Keratinocyte (primary cell): ENCODE measurements around the gene KDSR. TPM values are rescaled to one million over a fixed set of nuclear protein-coding genes. Genes with fewer than 3 reads are reported as not detected.

Experiments
- DNase-seq: peaks from one replicate; pipeline ENCODE4 v3.0.0-alpha.2; 2011; ENCODE audit warnings: low read depth, missing footprints, low spot score
- FAIRE-seq: peaks from 2 replicates; lab custom pipeline; 2011; peaks lifted over from hg19 to GRCh38; lab: Jason Lieb, UNC
- H2AFZ ChIP-seq: 2 replicates; pipeline ENCODE4 v1.6.0; 2012; ENCODE audit warnings: low read length, control low read depth, inconsistent platforms; ENCODE audit not compliant: control insufficient read depth
- H3K27ac ChIP-seq: 2 replicates; pipeline ENCODE4 v1.5.1; 2011; ENCODE audit warnings: low read length; ENCODE audit not compliant: control insufficient read depth, insufficient read depth
- H3K27me3 ChIP-seq: 3 replicates; pipeline ENCODE4 v1.6.0; 2011; ENCODE audit warnings: low read length; ENCODE audit not compliant: control insufficient read depth, insufficient read depth; ENCODE audit errors: extremely low read depth
- H3K36me3 ChIP-seq, 2 experiments: 2 replicates in 1 of 2; 3 replicates in 1 of 2; pipeline ENCODE4 v1.5.1; 2011; ENCODE audit warnings: low read length in 2 of 2, mild to moderate bottlenecking in 1 of 2; ENCODE audit not compliant: control insufficient read depth in 2 of 2, insufficient read depth in 2 of 2; ENCODE audit errors: extremely low read depth in 1 of 2
- H3K4me1 ChIP-seq: 3 replicates; pipeline ENCODE4 v1.5.1; 2011; ENCODE audit warnings: low read length; ENCODE audit not compliant: control insufficient read depth, insufficient read depth; ENCODE audit errors: extremely low read depth
- H3K4me2 ChIP-seq: 3 replicates; pipeline ENCODE4 v1.6.0; 2011; ENCODE audit warnings: low read depth, low read length; ENCODE audit not compliant: control insufficient read depth, insufficient read depth; ENCODE audit errors: extremely low read depth
- H3K4me3 ChIP-seq, 3 experiments: fragments of 200-600 bp in 1 of 3; sonication (generic) in 1 of 3; 2 replicates in 2 of 3; 3 replicates in 1 of 3; pipeline ENCODE4 v1.5.1; 2011 to 2016; ENCODE audit warnings: low read length in 3 of 3, mild to moderate bottlenecking in 3 of 3, control low read depth in 2 of 3, inconsistent platforms in 1 of 3, low read depth in 1 of 3, mixed read lengths in 1 of 3, mixed run types in 1 of 3, moderate library complexity in 1 of 3; ENCODE audit not compliant: control insufficient read depth in 2 of 3, insufficient read depth in 2 of 3; ENCODE audit errors: extremely low read depth in 1 of 3
- H3K79me2 ChIP-seq: 2 replicates; pipeline ENCODE4 v1.6.0; 2012; ENCODE audit warnings: low read length; ENCODE audit not compliant: control insufficient read depth, insufficient read depth
- H3K9ac ChIP-seq: 3 replicates; pipeline ENCODE4 v1.6.0; 2011; ENCODE audit warnings: low read length; ENCODE audit not compliant: control insufficient read depth, insufficient read depth; ENCODE audit errors: extremely low read depth
- H3K9me1 ChIP-seq: 3 replicates; pipeline ENCODE4 v1.6.0; 2011; ENCODE audit warnings: low read length; ENCODE audit not compliant: control insufficient read depth, insufficient read depth; ENCODE audit errors: extremely low read depth
- H3K9me3 ChIP-seq: 2 replicates; pipeline ENCODE4 v1.5.1; 2012; ENCODE audit warnings: low read depth, low read length; ENCODE audit not compliant: control insufficient read depth
- H4K20me1 ChIP-seq: 3 replicates; pipeline ENCODE4 v1.6.0; 2011; ENCODE audit warnings: low read length; ENCODE audit not compliant: control insufficient read depth, insufficient read depth; ENCODE audit errors: extremely low read depth
- CTCF ChIP-seq, 3 experiments: IDR thresholded peaks in 1 of 3; conservative IDR thresholded peaks in 1 of 3; optimal IDR thresholded peaks in 1 of 3; 2 replicates in 2 of 3; 3 replicates in 1 of 3; pipeline versions ENCODE3 to v1.5.1; 2011; ENCODE audit warnings: low read length in 3 of 3, mild to moderate bottlenecking in 3 of 3, moderate library complexity in 2 of 3, control low read depth in 1 of 3, inconsistent platforms in 1 of 3; ENCODE audit not compliant: insufficient read depth in 2 of 3; ENCODE audit errors: extremely low read depth in 1 of 3
- EZH2 ChIP-seq: IDR thresholded peaks from one replicate; pipeline ENCODE4 v1.6.1; 2012; ENCODE audit warnings: inconsistent platforms, mild to moderate bottlenecking, low read length, moderate library complexity
- dilution Hi-C: fragments of 300-500 bp; cut with MboI; formaldehyde crosslinking; loops from one replicate; pipeline ENCODE4 v1.7.0; 2020; ENCODE audit warnings: low sequenced_read_pairs; ENCODE audit not compliant: extremely low pct_ligation_motif_present
- polyA plus RNA-seq, 5 experiments: library from polyadenylated mRNA; depleted of rRNA in 3 of 5; stranded (reverse) in 3 of 5; stranded (forward) in 1 of 5; unstranded in 1 of 5; fragments of >200 nt; gene quantifications; 1 replicate in 1 of 5; 2 replicates in 3 of 5; 3 replicates in 1 of 5; pipeline versions ENCODE4 v1.2.1 to v1.2.3, GENCODE V29; 2011 to 2012; ENCODE audit warnings: missing spikeins in 2 of 5, low read depth in 1 of 5, low replicate concordance in 1 of 5

The KDSR gene
- polyA plus RNA-seq, 1 donor (not counting 4 experiments of a cell fraction or from before 2014, with no cell fraction given) = 68.6 TPM

- FAIRE-seq (no peak), DNase-seq (no peak)
- Histone ChIP-seq H3K27ac (no peak overlapping the region), H3K9ac (no peak overlapping the region), H3K9me3 (no peaks in the 10 kb centered on the region), H3K36me3 (no peaks in the 10 kb centered on the region), H4K20me1 (no peaks in the 10 kb centered on the region), H2AFZ (no peak overlapping the region), H3K9me1 (no peaks in the 10 kb centered on the region), H3K4me2 (no peak overlapping the region), H3K4me1 (peaks cover 15% of the 10 kb centered on the region), H3K27me3 (peaks cover 10% of the 10 kb centered on the region), H3K4me3 (no peak overlapping the region), H3K79me2 (no peaks in the 10 kb centered on the region)
- dilution Hi-C loops = loop anchor here (25.0 kb wide), 1 partner anchor 305 kb away; no protein-coding TSS in a partner anchor
- no peak for TF ChIP-seq EZH2
These were observed 50.1 kb downstream of the KDSR start for GRCh38 chr18:63316612-63317555.

DNA sequence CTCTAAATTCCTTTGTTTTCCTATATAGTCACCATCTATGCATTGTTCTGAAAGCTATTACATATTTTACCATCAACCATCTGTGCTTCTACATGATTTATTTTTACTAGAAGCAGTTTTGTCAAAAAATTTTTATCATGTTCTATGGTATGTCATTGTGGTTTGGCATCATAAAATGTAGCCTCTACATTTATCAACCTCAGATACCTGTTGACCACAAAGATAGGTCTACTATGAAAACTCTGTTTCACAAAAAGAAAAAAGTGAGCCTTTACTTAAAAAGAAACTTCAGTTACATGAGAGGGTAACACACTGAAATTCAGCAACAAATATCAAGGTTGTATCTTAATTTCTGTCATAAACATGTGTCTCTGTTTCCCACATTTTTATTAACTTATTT, 51.1 kb downstream of the KDSR start:
- Histone ChIP-seq H3K27me3 (peaks cover 10% of the 10 kb centered on the region), H3K79me2 (no peaks in the 10 kb centered on the region), H4K20me1 (no peaks in the 10 kb centered on the region), H3K9me1 (no peaks in the 10 kb centered on the region), H3K4me1 (peaks cover 15% of the 10 kb centered on the region), H3K4me2 (no peak overlapping the region), H3K27ac (no peak overlapping the region), H2AFZ (no peak overlapping the region), H3K4me3 (no peak overlapping the region), H3K9ac (no peak overlapping the region), H3K36me3 (no peaks in the 10 kb centered on the region), H3K9me3 (no peaks in the 10 kb centered on the region)
- FAIRE-seq = no peak
- TF ChIP-seq EZH2 = no peak
- no peak for DNase-seq
- dilution Hi-C loops = loop anchor here (25.0 kb wide), 1 partner anchor 304 kb away; no protein-coding TSS in a partner anchor

DNA sequence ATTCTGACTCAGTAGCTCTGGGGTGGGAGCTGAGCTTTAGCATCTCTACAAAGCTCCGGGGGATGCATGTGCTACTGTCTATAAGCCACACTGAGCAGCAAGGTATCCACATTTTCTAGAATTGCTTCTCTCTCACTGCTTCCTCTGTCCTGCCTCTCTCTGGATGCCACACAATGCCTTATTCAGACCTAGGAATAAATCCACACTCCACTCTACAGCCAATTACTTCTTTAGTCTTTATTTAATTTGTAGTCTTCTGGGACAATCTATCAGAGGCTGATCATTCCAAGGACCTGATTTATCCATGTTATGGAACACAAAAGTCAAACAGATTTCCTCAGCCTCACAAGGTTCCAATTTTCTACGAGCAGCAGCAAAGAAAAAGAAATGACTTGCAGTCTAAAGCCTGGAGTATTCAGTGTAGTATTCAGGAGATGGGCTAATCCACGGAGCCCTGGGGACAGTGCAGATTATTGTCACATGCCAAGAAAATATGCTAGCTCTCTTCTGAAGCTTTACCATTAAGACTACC, 51.8 kb downstream of the KDSR start:
- dilution Hi-C loops = loop anchor here (25.0 kb wide), 1 partner anchor 303 kb away; no protein-coding TSS in a partner anchor
- Histone ChIP-seq H4K20me1 (no peaks in the 10 kb centered on the region), H3K27me3 (peaks cover 10% of the 10 kb centered on the region), H3K9me1 (no peaks in the 10 kb centered on the region), H3K4me1 (peaks cover 15% of the 10 kb centered on the region), H2AFZ (no peak overlapping the region), H3K9ac (no peak overlapping the region), H3K79me2 (no peaks in the 10 kb centered on the region), H3K9me3 (no peaks in the 10 kb centered on the region), H3K4me3 (no peak overlapping the region), H3K4me2 (no peak overlapping the region), H3K36me3 (no peaks in the 10 kb centered on the region), H3K27ac (no peak overlapping the region)
- DNase-seq (no peak), FAIRE-seq (no peak)
- TF ChIP-seq EZH2 (no peak), CTCF (optimal IDR thresholded peaks at IDR 0.05 in 1 of 3, IDR thresholded peaks at IDR 0.05 in 1 of 3, conservative IDR thresholded peaks at IDR 0.05 in 1 of 3; ENCODE audit: extremely low read depth in 1 of 3, insufficient read depth in 2 of 3, low read length in 3 of 3) (no peak)
